Measurements from ENCODE around the gene FAM98B.

The FAM98B gene

GRCh38 chr15:38454696-38455090 is 766 bp downstream of the FAM98B start:
- H3K27ac ChIP-seq (ENCODE audit: low read depth, low read length), result peak overlapping the region; percentile 95
- H2BK12ac ChIP-seq (ENCODE audit: low read length), result no peak overlapping the region
- no peak for DNase-seq
- H3K27me3 ChIP-seq (ENCODE audit: insufficient read depth, low read length), result no peaks in the 10 kb centered on the region
- no peak overlapping the region for H2BK5ac ChIP-seq (ENCODE audit: low read depth, low read length, poor library complexity)
- peak overlapping the region; percentile 90 for H3K4ac ChIP-seq (ENCODE audit: low read depth, low read length)
- WGBS (ENCODE audit: extremely low coverage, insufficient coverage, insufficient read length), result no CpG with 5 or more reads among the region's 12 CpGs
- H4K12ac ChIP-seq (ENCODE audit: low read depth, low read length), result no peak overlapping the region
- no peak overlapping the region for H4K8ac ChIP-seq (ENCODE audit: low read depth, low read length)
- H4K91ac ChIP-seq (ENCODE audit: low read depth, low read length), result no peak overlapping the region
- peak overlapping the region; percentile 89 for H3K4me2 ChIP-seq (ENCODE audit: low read length)
- H2BK120ac ChIP-seq (ENCODE audit: insufficient read depth, low read length, poor library complexity), result no peak overlapping the region
- peak overlapping the region; percentile 79 for H3K9ac ChIP-seq (ENCODE audit: low read length)
- H3K14ac ChIP-seq (ENCODE audit: low read length), result no peak overlapping the region
- peaks cover 4% of the 10 kb centered on the region for H3K79me1 ChIP-seq (ENCODE audit: low read length)
- H2AFZ ChIP-seq (ENCODE audit: insufficient read depth, low read length, poor library complexity), result peak overlapping the region; percentile 99
- peaks cover 18% of the 10 kb centered on the region for H3K79me2 ChIP-seq (ENCODE audit: control insufficient read depth, insufficient read depth, low read length, poor library complexity)
- no peaks in the 10 kb centered on the region for H3K9me3 ChIP-seq (ENCODE audit: insufficient read depth, low read depth, low read length)
- peaks cover 3% of the 10 kb centered on the region in 2 experiments for H3K36me3 ChIP-seq (ENCODE audit: control insufficient read depth in 1 of 2, insufficient read depth in 2 of 2, low read length in 2 of 2)
- no peak overlapping the region for H2AK5ac ChIP-seq (ENCODE audit: low read length)
- H3K18ac ChIP-seq (ENCODE audit: low read length), result no peak overlapping the region
- H3K23ac ChIP-seq (ENCODE audit: low read length), result no peak overlapping the region
- peaks cover 7 to 20% of the 10 kb centered on the region in 2 experiments for H3K4me1 ChIP-seq (ENCODE audit: control insufficient read depth in 1 of 2, insufficient read depth in 2 of 2, low read length in 2 of 2)
- H3K4me3 ChIP-seq (ENCODE audit: low read depth, low read length), result peak overlapping the region; percentile 84

- no peak overlapping the region for H2BK120ac ChIP-seq (ENCODE audit: insufficient read depth, low read length, poor library complexity)
- peaks cover 4% of the 10 kb centered on the region for H3K79me1 ChIP-seq (ENCODE audit: low read length)
- no peak overlapping the region for H4K91ac ChIP-seq (ENCODE audit: low read depth, low read length)
- H3K27ac ChIP-seq (ENCODE audit: low read depth, low read length), result no peak overlapping the region
- no peak overlapping the region for H4K8ac ChIP-seq (ENCODE audit: low read depth, low read length)
- H2BK12ac ChIP-seq (ENCODE audit: low read length), result no peak overlapping the region
- peak overlapping the region; percentile 89 for H3K4me2 ChIP-seq (ENCODE audit: low read length)
- DNase-seq, result no peak
- H3K18ac ChIP-seq (ENCODE audit: low read length), result no peak overlapping the region
- H3K9me3 ChIP-seq (ENCODE audit: insufficient read depth, low read depth, low read length), result no peaks in the 10 kb centered on the region
- H3K14ac ChIP-seq (ENCODE audit: low read length), result no peak overlapping the region
- no peak overlapping the region for H3K23ac ChIP-seq (ENCODE audit: low read length)
- no peak overlapping the region for H2AK5ac ChIP-seq (ENCODE audit: low read length)
- H3K4me1 ChIP-seq (ENCODE audit: control insufficient read depth in 1 of 2, insufficient read depth in 2 of 2, low read length in 2 of 2), result peaks cover 7 to 20% of the 10 kb centered on the region in 2 experiments
- WGBS (ENCODE audit: extremely low coverage, insufficient coverage, insufficient read length), result no CpG with 5 or more reads among the region's 4 CpGs
- H3K4ac ChIP-seq (ENCODE audit: low read depth, low read length), result peak overlapping the region; percentile 90
- H3K79me2 ChIP-seq (ENCODE audit: control insufficient read depth, insufficient read depth, low read length, poor library complexity), result peaks cover 18% of the 10 kb centered on the region
- no peak overlapping the region for H2BK5ac ChIP-seq (ENCODE audit: low read depth, low read length, poor library complexity)
- no peak overlapping the region for H2AFZ ChIP-seq (ENCODE audit: insufficient read depth, low read length, poor library complexity)
- no peak overlapping the region for H4K12ac ChIP-seq (ENCODE audit: low read depth, low read length)
- no peaks in the 10 kb centered on the region for H3K27me3 ChIP-seq (ENCODE audit: insufficient read depth, low read length)
- peak overlapping the region; percentile 79 for H3K9ac ChIP-seq (ENCODE audit: low read length)
- peaks cover 3% of the 10 kb centered on the region in 2 experiments for H3K36me3 ChIP-seq (ENCODE audit: control insufficient read depth in 1 of 2, insufficient read depth in 2 of 2, low read length in 2 of 2)
- H3K4me3 ChIP-seq (ENCODE audit: low read depth, low read length), result no peak overlapping the region
Measured at GRCh38 chr15:38455092-38455491, 1.2 kb downstream of the FAM98B start.

- Histone ChIP-seq H3K9ac (ENCODE audit: low read length) (no peak overlapping the region), H3K9me3 (ENCODE audit: insufficient read depth, low read depth, low read length) (no peaks in the 10 kb centered on the region), H2AFZ (ENCODE audit: insufficient read depth, low read length, poor library complexity) (no peak overlapping the region), H3K27ac (ENCODE audit: low read depth, low read length) (peak overlapping the region; percentile 1), H3K4me3 (ENCODE audit: low read depth, low read length) (no peak overlapping the region), H4K12ac (ENCODE audit: low read depth, low read length) (no peak overlapping the region), H3K18ac (ENCODE audit: low read length) (no peak overlapping the region), H3K27me3 (ENCODE audit: insufficient read depth, low read length) (no peaks in the 10 kb centered on the region), H3K14ac (ENCODE audit: low read length) (no peak overlapping the region), H4K91ac (ENCODE audit: low read depth, low read length) (no peak overlapping the region), H3K4me2 (ENCODE audit: low read length) (no peak overlapping the region), H2BK5ac (ENCODE audit: low read depth, low read length, poor library complexity) (no peak overlapping the region), H4K8ac (ENCODE audit: low read depth, low read length) (no peak overlapping the region), H2BK120ac (ENCODE audit: insufficient read depth, low read length, poor library complexity) (no peak overlapping the region), H2AK5ac (ENCODE audit: low read length) (no peak overlapping the region), H2BK12ac (ENCODE audit: low read length) (no peak overlapping the region), H3K23ac (ENCODE audit: low read length) (no peak overlapping the region), H3K79me2 (ENCODE audit: control insufficient read depth, insufficient read depth, low read length, poor library complexity) (peaks cover 20% of the 10 kb centered on the region), H3K4ac (ENCODE audit: low read depth, low read length) (peak overlapping the region; percentile 26), H3K4me1 (ENCODE audit: control insufficient read depth in 1 of 2, insufficient read depth in 2 of 2, low read length in 2 of 2) (peaks cover 7 to 20% of the 10 kb centered on the region in 2 experiments), H3K79me1 (ENCODE audit: low read length) (peaks cover 4% of the 10 kb centered on the region), H3K36me3 (ENCODE audit: control insufficient read depth in 1 of 2, insufficient read depth in 2 of 2, low read length in 2 of 2) (peaks cover 3% of the 10 kb centered on the region in 2 experiments)
- WGBS (ENCODE audit: extremely low coverage, insufficient coverage, insufficient read length), result no CpG with 5 or more reads among the region's 5 CpGs
- peak; percentile 18 to 60 for DNase-seq
Measured at GRCh38 chr15:38458646-38459045, 4.7 kb downstream of the FAM98B start.

- peaks cover 16% of the 10 kb centered on the region for H3K79me2 ChIP-seq (ENCODE audit: control insufficient read depth, insufficient read depth, low read length, poor library complexity)
- peaks cover 7 to 20% of the 10 kb centered on the region in 2 experiments for H3K4me1 ChIP-seq (ENCODE audit: control insufficient read depth in 1 of 2, insufficient read depth in 2 of 2, low read length in 2 of 2)
- no peak overlapping the region for H2AFZ ChIP-seq (ENCODE audit: insufficient read depth, low read length, poor library complexity)
- H3K23ac ChIP-seq (ENCODE audit: low read length), result no peak overlapping the region
- no peak overlapping the region for H4K91ac ChIP-seq (ENCODE audit: low read depth, low read length)
- H3K9me3 ChIP-seq (ENCODE audit: insufficient read depth, low read depth, low read length), result no peaks in the 10 kb centered on the region
- H2BK5ac ChIP-seq (ENCODE audit: low read depth, low read length, poor library complexity), result no peak overlapping the region
- no peak overlapping the region for H4K12ac ChIP-seq (ENCODE audit: low read depth, low read length)
- no CpG with 5 or more reads among the region's 6 CpGs for WGBS (ENCODE audit: extremely low coverage, insufficient coverage, insufficient read length)
- H4K8ac ChIP-seq (ENCODE audit: low read depth, low read length), result no peak overlapping the region
- H3K18ac ChIP-seq (ENCODE audit: low read length), result no peak overlapping the region
- no peaks in the 10 kb centered on the region for H3K79me1 ChIP-seq (ENCODE audit: low read length)
- H2BK120ac ChIP-seq (ENCODE audit: insufficient read depth, low read length, poor library complexity), result no peak overlapping the region
- H3K9ac ChIP-seq (ENCODE audit: low read length), result no peak overlapping the region
- H3K4me2 ChIP-seq (ENCODE audit: low read length), result no peak overlapping the region
- no peak overlapping the region for H3K14ac ChIP-seq (ENCODE audit: low read length)
- H3K4ac ChIP-seq (ENCODE audit: low read depth, low read length), result peak overlapping the region; percentile 82
- no peak for DNase-seq
- peaks cover 3% of the 10 kb centered on the region in 2 experiments for H3K36me3 ChIP-seq (ENCODE audit: control insufficient read depth in 1 of 2, insufficient read depth in 2 of 2, low read length in 2 of 2)
- no peak overlapping the region for H3K4me3 ChIP-seq (ENCODE audit: low read depth, low read length)
- no peak overlapping the region for H2AK5ac ChIP-seq (ENCODE audit: low read length)
- H3K27ac ChIP-seq (ENCODE audit: low read depth, low read length), result no peak overlapping the region
- no peak overlapping the region for H2BK12ac ChIP-seq (ENCODE audit: low read length)
- H3K27me3 ChIP-seq (ENCODE audit: insufficient read depth, low read length), result no peaks in the 10 kb centered on the region
Measured at GRCh38 chr15:38459480-38459879, 5.6 kb downstream of the FAM98B start.
